Raji (cell line): Measurements from ENCODE around the gene ERLEC1.

Source experiments
- POLR2A ChIP-seq: IDR thresholded peaks from 2 replicates; pipeline ENCODE4 v1.6.1; 2011; ENCODE audit warnings: low read depth, low read length, control low read depth; ENCODE audit not compliant: insufficient read depth

The ERLEC1 gene

GRCh38 chr2:53786705-53787613, at the start of gene ERLEC1, which contains the start of gene ASB3:
TSS of gene ERLEC1 (plus strand) at chr2:53787044. CDS start at chr2:53787211, 167 bp downstream.
TSS of gene ASB3 (minus strand) at chr2:53786953. CDS start at chr2:53765572, 21,381 bp downstream.
- TF ChIP-seq POLR2A: peak; percentile 91

DNA sequence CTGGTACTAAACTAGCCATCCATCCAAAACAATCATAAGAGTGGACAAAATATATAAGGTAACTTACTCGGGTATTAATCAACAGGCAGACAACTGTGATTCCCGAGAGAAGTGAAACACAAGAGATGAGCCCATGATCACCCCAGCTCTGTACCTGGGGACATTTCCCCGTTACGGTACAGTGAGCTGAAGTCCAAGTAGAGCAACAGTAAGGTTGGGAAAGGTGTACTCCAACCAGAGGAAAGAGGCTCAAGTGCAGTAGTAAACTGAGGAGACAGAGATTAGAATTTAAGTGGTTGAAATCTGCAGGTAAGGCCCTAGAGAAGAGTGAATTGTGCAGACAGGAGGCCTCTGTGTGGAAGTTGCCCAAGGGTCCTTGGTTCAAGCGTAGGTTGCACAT, 49.8 kb upstream of the ERLEC1 start:
- TF ChIP-seq POLR2A: no peak

GRCh38 chr2:53739032-53739431, 47.8 kb upstream of the ERLEC1 start:
- no peak for TF ChIP-seq POLR2A

DNA sequence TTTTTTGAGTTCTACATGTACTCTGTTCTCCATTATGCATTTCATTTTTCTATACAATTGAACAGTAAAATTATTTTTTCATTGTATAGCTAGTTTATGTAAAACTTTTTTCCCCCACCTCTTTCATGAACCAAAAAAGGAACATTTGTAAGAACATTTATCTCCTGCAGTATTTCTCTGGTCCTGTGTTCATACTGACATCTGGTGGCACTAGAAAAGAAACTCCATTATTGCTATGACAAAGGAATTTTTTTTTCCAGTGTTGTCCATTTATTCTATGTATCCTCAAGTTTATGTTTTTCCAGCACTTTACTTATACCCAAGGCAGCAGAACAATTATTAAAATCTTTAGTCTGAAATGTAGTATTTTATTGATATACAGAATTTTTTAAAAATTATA, 46.7 kb upstream of the ERLEC1 start:
- TF ChIP-seq POLR2A: no peak

DNA sequence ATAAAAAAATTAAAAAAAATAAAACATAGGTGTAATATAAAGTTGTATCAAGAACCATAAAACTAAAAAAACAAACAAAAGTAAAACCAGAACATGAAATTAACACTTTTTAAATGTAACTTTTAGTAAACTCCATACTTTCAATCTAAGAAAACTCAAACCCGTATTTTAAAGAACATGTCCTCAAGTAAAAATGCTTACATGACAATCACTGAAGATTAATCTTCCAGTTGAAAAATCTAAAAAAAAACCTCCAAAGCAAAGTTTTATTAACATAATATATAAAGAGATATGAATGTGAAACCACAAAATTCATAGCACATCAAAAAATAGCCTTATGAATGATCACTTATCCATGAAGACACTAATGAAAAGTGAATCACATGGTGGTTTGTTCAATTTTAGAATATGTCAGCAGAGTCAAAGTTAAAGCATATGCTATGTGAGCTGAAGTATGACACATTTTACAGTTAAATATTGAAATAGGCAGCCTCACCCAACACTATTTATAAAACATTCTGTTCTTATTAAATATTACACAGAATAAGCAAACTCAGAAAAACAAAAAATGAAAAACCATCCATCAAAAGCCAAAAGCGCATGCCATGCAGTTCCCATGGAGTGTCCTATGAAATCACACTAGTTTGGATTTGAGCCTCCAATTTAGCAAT, 42.3 kb upstream of the ERLEC1 start:
- TF ChIP-seq POLR2A: no peak

- no peak for TF ChIP-seq POLR2A
Measured at GRCh38 chr2:53750041-53750768, 36.6 kb upstream of the ERLEC1 start.

DNA sequence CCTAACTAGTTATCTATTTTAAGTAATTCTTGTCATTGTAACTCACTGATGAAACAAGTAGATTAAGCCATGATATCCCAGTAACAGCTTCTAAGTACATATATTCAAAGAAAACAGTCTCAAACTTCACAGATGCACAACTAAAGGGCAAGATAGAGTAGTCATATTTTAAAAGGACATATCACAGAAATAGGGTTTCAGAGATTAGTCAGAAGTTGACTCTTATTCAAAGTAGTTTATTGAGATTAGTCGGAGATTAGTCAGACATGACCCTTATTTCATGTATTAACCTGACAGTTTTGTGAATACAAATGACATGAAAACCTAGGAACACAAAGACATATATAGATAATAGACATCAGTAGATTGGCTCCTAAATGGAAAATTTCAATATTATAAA, 35.1 kb upstream of the ERLEC1 start:
- TF ChIP-seq POLR2A: no peak

GRCh38 chr2:53752385-53752784, 34.5 kb upstream of the ERLEC1 start:
- no peak for TF ChIP-seq POLR2A

GRCh38 chr2:53753041-53753440, 33.8 kb upstream of the ERLEC1 start:
- no peak for TF ChIP-seq POLR2A

DNA sequence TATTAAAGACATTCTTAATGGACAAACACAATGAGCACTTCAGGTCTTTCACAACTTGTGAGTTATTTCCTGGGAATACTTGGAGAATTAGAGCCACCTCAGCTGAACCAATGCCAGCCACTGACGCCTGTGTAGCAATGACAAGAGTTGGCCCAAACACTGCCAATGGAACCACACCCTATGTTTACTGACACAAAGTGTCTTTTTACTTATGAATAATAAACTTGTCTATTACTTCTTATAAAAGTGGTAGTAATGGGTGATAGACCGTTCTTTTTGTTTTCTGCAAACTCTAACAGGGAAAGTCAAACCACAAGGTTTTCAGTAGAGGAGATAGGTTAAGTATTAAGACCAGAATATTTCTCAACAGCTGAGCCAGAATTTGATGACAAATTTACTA, 31.7 kb upstream of the ERLEC1 start:
- no peak for TF ChIP-seq POLR2A

DNA sequence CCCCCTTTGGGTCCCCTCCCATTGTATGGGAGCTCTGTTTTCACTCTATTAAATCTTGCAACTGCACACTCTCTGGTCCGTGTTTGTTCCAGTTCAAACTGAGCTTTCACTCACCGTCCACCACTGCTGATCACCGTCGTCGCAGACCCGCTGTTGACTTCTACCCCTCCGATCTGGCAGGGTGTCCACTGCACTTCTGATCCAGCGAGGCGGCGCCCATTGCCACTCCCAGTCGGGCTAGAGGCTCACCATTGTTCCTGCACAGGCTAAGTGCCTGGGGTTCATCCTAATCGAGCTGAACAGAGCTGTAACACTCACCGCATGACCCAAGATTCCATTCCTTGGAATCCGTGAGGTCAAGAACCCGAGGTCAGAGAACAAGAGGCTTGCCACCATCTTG, 30.2 kb upstream of the ERLEC1 start:
- TF ChIP-seq POLR2A: no peak

GRCh38 chr2:53765767-53766166, 21.1 kb upstream of the ERLEC1 start:
- no peak for TF ChIP-seq POLR2A

GRCh38 chr2:53767405-53768241, 19.2 kb upstream of the ERLEC1 start, which contains the start of gene CHAC2:
TSS of gene CHAC2 (plus strand) at chr2:53767804. CDS start at chr2:53767887, 83 bp downstream.
- peak; percentile 92 for TF ChIP-seq POLR2A

- no peak for TF ChIP-seq POLR2A
Measured at GRCh38 chr2:53768242-53768542, 18.7 kb upstream of the ERLEC1 start.
